ENCODE measurements around the gene RPP25.
A peak's percentile ranks its signal among the peaks of the same experiment; 100 is the strongest.

The RPP25 gene, protein sequence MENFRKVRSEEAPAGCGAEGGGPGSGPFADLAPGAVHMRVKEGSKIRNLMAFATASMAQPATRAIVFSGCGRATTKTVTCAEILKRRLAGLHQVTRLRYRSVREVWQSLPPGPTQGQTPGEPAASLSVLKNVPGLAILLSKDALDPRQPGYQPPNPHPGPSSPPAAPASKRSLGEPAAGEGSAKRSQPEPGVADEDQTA

DNA sequence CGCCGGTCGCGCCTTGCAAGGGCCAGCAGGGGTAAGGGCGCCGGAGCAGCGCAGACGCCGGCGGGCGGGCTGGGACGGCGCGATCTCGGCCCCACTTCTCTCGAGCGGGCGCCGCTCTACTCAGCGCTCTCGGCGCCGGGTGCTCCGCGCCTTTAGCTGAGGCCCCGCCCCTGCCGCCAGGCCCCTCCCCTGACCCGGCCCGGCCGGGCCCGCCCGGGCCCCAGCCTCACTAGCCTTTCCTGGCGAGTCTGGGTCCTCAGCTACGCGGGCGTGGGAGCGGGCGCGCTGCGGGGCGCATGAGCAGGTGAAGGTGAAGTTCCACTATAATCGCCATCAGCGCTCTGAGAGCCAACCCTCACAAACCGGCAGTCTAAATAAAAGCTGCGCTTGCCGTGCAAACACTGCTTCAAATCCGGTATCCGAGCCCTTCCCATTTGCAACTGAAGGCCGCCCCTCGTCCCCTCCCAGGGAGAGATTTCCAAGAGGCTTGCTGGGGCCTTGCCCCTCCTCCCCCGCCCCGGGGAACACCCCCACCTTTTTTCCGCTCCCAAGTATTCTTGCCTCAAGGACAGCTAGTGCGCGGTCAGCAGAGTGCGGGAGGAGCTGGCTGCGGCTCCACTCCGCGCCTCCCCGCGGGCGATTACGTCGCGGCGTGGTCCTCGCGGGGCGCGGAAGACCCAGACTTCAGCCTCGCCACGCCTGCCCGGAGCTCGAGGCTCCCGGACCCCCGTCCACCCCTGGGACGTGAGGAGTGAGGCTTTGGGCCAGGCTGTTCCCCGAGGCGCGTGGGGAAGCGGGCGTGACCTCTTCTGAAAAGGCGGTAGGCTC is at the start of gene RPP25:
RPP25 (minus strand) TSS at position 125 of the 828 bp plus-strand sequence. CDS start 189 bp downstream, outside the sequence.
- DNase-seq: peak; percentile 52

DNA sequence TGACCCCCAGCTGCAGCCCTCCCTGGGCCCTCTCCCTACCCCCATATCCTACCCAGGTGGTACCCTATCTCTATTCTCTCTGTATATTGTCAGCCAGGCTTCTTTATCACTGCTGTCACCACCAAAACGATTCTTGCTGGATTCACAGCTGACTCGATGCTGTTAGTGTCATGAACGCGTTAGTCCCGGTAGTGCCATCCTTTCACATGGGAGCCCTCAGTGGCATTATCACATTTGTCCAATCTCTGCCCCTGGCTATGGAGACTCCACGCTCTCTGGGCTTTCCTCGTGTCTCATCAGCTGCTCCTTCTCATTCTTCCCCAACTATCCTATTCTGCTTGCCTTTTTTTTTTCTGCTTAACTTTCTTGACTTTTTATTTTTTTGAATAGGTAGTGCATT is 45.8 kb upstream of the RPP25 start:
- DNase-seq: no peak

DNA sequence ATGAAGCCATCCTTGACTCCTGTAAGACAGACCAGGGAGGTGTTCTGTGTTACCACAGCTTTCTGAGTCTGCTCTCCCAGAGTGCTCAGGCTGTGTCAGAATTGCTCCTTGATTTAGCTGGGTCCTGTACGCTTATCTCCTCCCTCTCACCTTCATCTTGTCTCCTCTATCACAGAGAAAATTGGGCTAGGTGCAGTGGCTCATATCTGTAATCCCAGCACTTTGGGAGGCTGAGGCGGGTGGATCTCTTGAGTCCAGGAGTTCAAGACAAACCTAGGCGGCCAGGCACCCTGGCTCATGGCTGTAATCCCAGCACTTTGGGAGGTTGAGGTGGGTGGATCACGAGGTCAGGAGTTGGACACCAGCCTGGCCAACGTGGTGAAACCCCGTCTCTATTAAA is 44.7 kb upstream of the RPP25 start:
- no peak for DNase-seq

DNA sequence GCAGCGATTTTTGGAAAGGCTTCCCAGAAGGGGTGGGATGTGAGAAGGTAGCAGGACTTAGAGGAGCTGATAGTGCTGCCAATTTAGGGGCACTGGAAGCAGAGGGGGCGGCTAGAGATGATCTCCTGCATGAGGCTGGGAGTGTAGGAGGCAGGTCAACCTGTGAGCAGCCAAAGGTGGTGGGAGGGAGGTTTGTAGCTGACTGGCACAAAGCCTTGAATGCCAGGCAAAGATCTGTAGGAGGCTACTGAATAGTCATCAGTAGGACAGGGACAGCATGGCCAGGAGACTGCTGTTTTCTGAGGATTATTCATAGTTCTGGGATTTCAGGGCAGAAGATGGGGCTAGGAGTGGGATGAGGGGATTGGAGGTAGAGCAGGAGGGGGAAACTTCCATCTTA is 41.0 kb upstream of the RPP25 start:
- DNase-seq: no peak

DNA sequence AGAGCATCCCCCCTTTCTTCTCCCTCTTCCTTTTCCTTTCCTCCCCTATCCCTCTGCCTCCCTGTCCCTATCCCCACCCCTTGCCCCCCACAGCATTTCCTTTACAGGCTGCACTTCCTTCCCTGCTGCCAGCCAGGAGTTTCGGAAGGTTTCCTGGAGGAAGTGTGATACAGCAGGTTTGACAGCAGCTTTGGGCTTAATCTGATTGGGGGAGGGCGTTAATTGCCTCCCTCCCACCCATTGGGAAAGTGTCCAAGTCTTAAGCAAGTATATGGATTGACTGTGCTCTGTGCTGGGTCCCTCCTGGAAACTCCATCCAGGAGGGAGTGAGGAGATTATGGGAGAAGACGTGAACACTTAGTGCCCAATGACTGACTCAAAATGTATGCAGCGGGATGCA is 40.6 kb upstream of the RPP25 start:
- no peak for DNase-seq

DNA sequence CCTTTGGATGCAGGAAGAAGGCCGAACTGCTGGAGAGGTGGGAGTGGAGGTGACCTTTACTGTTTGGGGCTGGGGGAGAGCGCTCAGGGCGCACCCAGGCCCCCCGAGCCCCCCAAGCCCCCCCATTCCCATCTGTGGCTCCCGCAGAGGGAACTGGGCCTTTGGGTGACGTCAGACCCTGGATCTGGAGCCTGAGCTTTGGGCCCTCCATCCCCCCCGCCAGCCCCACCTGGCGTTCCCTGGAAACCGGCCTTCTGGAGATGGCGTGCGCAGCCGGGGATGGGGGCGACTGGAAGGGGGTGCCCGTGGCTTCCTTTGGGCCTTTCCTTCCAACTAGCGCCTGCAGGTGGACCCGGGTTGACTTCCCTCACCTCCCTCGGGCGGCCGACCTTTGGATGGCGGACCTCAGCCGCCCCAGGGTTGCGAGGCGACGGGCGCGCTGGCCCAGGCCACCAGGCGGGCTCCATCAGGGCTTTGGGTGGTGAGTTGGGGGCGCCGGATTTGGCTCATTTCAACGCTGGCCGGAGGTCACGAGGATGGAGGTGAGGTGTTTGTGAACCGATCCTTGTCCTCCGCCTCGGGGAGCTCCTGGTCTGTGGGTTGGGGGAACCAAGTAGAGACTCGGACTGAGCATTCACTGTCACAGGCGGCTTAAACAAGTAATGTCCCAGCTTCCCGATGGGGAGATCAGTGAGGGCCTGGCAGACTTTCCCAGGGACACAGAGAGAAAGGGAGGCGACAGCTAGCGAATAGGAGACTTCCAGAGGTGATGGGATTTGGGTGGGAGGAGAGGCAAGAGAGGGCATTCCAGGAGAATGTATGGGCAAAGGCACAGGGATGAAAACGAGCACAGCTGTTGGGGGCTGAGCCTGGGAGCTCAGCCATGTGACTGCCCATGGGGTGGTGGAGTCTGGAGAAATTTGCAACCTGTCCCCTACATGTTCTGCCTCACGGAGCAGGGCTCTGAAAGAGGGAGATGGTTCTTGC is 39.5 kb upstream of the RPP25 start:
- no peak for DNase-seq

DNA sequence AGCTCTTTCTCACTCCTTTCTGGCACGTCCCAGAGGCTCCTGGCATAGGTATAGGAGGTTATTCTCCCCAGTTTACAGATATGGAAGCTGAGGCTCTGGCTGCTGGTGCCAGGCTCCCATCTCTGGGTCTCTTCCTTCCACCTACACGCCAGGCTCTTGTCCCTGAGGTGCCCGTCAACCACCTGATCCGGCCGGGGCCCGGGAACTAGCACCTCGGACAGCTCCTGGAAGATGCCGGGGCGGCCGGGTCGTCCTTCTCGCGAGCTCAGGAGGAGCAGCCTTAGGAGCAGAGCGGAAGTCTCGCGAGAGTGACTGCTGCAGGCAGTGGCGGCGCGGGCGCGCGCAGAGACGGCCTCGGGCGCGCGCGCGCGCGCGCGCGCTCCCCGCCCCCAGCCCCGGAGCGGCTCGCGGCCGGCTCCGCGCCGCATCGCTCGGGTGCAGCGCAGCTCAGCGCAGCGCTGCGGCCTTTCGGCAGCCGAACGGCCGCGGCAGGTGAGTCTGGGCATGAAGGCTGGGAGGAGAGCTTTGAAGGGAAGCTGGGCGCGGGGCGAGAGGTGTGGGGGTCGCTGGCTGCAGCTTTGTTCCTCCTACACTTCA is 38.7 kb upstream of the RPP25 start, which contains the start of gene SCAMP5:
SCAMP5 (plus strand) TSS at position 382 of the 597 bp plus-strand sequence. CDS start 16,277 bp downstream, outside the sequence.
- peak; percentile 79 for DNase-seq

DNA sequence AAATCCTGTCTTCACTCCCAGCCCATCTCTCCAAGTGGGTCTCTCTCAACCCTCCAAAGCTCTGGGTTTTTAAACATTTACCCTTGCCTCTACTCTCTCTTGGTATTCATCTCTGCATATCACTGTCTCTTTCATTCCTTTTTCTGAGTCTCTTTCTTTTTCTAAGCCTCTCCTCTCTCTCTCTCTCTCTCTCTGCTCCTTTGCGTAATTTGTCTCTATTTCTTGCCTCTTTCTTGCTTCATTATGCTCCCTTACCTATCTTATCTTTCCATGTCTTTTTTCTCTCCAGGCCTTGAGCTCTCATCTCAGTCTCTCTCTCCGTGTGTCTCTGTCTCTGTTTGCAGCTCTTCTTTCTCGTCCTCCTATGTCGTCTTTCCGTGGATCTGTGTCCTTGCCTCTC is 38.1 kb upstream of the RPP25 start:
- DNase-seq: no peak

DNA sequence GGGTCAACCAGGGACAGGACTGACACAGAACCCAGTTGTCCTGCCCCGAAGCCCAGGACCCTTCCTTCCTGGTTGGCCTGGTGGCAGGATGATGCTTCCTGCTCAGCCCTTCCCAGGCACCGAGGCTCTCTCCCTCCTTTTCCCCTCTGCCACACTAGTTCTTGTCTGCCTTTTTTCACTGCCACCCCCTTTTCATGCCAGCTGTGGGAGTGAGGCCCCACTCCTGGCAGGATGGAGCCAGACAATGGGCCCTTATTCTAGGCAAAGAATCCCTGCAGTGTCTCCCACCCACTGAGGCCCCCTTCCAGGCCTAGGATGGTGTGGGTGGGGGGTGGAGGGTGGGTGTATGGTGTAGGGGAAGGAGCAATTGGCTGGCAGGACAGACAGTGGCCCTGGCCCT is 37.7 kb upstream of the RPP25 start:
- DNase-seq: no peak

DNA sequence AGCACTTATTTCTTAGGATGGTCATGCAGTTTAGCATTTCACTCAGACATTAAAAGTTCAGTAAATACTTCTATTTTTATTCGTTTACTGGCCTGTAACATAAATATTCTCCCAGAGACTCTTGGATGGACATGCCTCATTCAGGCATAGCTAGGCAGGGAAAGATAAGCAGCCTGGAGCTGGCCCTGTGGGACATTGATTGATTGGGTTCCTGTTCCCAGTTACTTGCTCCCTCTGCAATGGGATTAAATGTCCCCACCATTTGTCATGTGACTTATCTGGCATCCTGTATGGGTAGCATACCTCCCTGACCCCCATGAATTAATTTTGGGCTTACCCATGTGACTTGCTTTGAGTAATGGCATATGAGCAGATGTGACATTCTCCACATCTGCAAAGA is 36.0 kb upstream of the RPP25 start:
- DNase-seq: no peak

DNA sequence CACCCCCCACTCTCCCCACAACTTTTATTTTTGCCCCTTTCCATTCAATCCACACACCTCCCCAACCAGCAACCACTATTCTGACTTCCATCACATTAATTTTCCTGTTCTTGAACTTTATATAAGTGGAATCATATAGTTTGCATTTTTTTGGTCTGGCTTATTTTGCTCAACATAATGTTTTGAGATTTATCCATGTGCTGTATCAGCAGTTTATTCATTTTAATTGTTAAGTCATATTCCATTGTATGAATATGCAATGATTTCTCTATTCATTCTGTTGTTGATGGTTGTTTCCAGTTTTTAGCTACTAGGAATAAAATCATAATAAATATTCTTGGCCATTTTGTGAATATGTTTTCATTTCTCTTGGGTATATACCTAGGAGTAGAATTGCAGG is 33.0 kb upstream of the RPP25 start:
- no peak for DNase-seq

DNA sequence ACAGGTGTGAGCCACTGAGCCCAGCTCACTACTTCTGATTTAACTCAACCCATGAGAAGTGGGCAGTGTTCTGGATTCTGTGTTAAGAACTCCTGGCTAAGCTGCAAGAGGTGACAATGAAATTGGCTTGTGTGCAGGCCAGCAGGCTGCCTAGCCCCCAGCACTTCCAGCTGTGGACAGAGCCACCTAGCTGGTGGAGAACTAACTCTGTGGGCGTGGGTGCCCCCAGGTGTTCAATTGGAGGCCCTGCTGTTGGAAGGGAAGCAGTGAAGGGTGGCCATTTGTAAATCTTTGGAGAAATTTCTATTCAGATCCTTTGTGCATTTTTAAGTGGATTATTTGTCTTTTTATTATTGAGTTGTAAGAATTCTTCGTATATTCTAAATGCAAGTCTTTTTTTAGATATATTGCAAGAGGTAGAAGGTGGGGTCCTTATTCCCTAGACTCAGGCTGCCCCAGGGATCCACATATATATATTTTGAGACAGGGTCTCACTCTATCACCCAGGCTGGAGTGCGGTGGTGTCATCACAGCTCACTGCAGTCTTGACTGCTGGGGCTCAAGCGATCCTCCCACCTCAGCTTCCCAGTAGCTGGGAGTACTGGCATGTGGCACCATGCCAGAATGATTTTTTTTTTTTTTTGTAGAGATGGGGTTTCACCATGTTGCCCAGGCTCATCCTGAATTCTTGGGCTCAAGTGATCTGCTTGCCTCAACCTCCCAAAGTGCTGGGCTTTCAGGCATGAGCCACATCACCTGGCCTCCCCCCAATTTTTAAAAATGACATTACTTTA is 31.6 kb upstream of the RPP25 start:
- no peak for DNase-seq

DNA sequence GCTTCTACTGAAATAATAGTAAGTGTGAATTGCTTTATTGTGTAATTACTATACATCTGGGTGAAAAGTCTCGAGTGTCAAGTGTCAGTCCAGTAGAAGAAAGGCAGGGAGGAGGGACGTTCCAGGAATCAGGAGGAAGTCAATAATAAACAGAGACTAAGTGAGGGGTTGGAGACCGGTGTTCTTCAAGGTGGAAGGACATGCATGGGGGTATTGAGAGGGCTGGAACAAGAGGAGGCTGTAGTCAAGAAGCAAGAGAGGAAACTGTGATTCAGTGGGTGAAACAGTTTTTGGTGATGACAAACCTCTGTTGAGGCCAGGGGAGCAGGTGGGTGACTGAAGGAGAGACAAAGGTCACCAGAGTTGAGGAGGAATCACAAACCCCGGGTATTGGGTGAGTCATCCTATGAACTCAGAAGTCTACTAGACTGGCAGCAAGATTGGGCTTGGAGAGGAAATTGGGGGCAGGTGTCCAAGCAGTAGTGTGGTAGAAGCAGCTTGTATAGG is 27.2 kb upstream of the RPP25 start:
- no peak for DNase-seq

DNA sequence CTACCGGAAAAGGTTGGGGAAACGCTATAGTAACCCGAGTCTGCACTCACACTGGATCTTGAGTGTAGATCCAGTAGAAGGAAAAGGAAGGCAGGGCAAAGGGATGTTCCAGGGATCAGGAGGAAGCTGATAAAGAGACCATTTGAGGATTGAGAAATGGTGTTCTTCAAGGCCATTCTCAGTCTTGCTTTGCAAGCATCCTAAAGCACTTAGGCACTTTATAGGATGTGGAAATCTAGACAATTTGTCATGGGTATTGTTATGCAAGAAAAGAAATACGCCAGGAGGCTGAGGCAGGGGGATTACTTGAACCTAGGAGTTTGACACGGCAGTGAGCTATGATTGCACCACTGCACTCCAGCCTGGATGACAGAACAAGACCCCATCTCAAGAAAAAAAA is 25.6 kb upstream of the RPP25 start:
- no peak for DNase-seq

DNA sequence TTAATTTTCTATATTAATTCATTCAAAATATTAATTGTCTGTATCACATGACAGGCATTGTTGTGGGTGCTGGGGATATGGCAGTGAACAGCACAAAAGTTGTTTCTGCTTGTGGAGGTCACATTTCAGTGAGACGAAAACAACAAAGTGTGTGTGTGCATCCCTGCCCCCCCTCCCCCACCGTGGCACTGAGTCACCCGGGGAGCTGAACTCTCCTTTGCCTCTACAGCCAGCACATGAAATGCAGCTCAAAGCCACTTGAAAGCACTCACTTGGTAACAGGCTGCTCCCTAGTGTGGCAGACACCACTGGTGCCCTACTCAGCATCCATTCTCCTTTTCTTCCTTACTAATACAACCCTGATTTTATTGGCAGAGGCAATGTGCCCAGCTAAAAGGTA is 21.9 kb upstream of the RPP25 start:
- no peak for DNase-seq

DNA sequence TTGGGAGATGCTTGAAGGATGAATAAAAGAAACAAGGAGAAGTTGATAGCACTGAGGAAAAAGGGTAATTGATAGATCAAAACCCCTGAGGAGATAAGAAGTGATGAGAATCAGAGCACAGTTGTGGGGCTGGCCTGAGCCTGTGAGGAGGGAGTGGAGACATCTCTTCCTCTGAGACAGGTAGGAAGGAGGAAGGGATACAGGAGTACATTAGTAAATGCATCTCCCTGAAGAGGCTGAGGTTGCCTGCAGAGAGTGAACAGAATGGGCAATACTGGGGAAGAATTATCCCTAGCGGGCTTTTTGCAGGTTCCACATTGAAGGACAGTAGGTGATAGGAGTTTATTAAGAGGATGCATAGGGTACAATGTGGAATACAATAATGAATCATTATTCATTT is 21.5 kb upstream of the RPP25 start:
- no peak for DNase-seq

DNA sequence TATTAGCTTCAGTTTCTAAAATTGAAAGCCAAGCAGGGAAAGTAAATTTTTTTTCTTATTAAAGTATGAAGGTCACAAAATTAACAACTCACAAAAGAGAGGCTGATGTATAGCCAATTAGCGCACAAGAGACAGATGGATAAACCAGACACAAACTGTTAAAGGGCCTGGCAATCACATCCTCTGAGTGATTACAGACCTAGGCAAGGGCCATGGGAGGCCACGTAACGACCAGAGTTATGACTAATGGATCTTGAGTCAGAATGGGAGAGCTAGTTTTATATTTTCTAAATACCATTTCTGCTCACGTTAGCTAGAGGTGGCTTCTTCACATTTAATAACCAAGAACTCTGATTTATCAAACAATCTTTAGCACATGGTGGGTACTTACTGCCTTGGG is 21.0 kb upstream of the RPP25 start:
- no peak for DNase-seq

DNA sequence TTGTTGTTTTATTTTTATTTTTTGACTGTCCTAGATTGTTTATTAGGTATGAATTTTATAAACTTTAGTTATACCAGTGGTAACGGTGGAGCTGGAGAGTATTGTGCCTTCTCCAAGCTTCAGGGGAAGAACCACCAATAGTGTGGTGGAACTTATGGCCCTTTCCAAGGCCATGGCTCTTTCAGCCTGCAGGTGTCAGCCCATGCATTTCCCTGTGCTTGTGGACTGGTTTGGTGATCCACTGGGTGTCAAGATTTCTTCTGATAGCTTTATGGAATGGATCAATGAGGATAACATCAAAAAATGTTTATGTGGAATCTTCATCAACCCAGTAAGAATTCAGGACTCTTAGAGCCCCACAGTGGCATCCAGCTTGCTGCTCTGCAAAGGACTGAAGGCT is 19.6 kb upstream of the RPP25 start:
- DNase-seq: no peak

DNA sequence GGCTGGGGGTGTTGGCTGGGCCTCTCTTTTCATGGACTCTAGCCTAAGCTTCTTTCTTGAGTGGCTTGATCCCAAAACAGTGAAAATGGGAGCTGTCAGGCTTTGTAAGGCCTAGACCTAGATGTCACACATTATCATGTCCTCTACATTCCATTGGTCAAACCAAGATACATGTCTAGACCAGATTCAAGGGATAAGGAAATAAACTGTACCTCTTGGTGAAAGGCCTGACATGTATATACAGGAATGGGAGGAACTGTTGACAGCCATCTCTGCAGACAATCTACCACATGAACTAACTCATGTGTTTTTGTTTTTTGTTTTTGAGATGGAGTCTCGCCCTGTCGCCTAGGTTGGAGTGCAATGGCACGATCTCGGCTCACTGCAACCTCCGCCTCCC is 11.1 kb upstream of the RPP25 start:
- DNase-seq: no peak

DNA sequence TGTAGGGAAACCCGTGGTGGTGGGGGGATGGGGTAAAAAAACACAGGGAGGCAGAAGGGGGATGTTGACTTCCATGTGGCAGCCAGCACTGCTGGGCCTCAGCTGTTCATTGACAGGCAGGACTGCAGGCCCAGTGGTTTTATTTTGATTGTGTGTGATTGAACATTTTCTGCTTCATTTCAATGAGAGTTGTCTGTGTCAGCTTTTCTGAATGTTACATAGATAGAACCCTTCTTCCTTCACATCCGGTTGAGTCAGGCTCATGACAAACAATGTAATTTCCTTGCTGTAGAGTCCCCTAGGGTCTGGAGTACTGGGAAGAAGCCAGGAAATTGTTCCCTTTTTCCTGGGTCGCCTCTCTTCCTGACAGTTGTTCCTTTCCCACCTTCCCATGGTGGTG is 8.2 kb upstream of the RPP25 start:
- no peak for DNase-seq

DNA sequence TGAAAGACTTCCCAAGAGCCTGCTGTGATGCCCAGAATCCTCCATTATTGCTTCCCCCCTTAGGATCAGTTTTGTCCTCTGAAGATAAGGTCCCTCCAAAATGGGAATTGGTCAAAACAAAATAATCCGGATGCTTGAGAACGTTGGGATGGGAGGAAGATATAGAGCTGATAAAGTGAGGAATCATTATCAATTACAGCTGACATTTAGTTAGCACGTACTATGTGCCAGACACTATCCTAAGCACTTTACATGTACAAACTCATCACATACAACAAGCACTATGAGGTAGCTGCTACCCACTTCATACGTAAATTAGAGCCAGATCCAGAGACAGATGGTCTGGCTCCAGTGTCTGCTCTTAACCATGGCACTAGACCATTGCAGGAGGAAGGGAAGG is 6.6 kb upstream of the RPP25 start:
- DNase-seq: no peak

DNA sequence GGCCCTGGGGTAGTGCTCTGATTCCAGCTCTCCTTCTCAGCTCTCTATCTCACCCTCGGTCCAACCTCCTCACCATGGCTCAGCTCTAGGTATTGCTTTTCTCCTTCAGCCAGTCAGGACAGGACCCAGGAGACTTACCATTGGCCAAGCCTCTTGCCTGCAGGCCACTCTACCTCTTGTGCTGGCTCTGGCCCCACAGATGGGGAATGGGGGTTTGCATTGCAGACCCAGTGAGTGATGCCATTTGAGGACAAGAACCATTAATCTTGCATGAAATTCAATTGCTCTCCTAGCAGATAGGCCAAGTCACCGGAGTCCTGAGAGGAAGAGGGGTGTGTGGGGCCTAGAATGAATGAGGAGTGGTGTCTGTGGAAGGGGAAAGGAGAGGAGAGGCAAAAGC is 6.1 kb upstream of the RPP25 start:
- DNase-seq: no peak
